NCI-H345 (cell line): ENCODE results near the gene OR9A4.
"Not testable (repeated sequence)": the region's sequence is repeated elsewhere in the genome, so short reads cannot be mapped to it uniquely, and the experiment has no call there.

ENCODE experiments used
- DNase-seq: peaks from one replicate; lab custom pipeline; 2025; lab: John Stamatoyannopoulos, UW

Gene OR9A4, protein sequence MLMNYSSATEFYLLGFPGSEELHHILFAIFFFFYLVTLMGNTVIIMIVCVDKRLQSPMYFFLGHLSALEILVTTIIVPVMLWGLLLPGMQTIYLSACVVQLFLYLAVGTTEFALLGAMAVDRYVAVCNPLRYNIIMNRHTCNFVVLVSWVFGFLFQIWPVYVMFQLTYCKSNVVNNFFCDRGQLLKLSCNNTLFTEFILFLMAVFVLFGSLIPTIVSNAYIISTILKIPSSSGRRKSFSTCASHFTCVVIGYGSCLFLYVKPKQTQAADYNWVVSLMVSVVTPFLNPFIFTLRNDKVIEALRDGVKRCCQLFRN

DNA sequence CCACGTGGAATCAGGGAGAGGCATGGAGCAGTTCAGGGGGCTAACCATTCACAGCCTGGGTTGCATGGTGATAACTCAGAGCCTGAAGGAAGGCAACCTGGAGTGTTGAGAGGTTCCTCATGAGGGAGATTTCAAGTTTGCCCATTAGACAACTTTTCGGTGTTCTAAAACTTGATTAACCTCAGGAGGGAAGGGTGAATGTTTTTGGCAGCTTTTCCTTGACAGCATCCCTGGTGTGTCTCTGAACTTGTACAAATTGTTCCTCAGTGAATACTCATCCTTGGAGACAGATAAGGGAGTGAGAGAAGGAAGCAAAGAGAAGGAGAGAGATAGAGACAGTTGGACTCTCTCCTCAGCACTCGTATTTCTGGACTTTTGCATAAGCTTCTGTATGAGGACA is at the start of gene OR9A4:
Gene OR9A4 (plus strand): TSS at position 301 of the 400 bp plus-strand sequence. CDS start 2,477 bp downstream, outside the sequence.
- DNase-seq = no peak

DNA sequence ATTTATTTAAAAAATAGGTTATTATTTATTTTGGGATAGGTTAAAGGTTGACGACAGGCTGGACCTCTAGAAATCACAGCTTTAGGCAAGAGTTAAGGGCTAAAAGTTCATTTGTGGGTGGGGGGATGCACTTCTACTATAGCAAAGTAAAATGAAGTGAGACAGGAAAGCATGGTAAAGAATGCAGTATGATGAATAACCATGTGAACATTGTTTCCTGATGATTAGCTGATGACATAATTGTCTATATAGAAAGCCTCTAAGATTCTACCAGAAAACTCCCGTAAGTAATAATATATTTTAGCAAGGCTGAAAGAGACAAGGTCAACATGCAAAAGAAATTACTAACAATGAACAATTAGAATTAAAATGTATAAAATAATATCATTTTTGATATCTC is 49.2 kb upstream of the OR9A4 start:
- DNase-seq = no peak

DNA sequence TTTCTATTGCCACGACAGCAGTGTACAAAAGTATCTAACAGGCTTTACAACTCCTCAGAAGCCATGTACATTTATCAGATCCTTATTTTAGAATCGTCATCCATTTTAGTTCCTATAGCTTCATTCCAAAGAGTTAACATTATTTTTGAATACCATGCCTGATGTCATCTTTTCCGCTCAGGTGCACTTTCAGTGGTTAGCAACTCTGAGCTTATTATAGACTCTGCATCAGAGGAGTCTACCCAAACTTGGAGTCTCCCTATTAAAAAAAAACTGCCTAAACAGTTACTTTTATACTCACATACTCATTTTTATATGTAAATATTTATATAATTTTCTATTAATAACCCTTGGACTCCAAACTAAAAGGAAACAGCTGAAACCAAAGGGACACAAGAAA is 43.3 kb upstream of the OR9A4 start:
- DNase-seq = no peak

DNA sequence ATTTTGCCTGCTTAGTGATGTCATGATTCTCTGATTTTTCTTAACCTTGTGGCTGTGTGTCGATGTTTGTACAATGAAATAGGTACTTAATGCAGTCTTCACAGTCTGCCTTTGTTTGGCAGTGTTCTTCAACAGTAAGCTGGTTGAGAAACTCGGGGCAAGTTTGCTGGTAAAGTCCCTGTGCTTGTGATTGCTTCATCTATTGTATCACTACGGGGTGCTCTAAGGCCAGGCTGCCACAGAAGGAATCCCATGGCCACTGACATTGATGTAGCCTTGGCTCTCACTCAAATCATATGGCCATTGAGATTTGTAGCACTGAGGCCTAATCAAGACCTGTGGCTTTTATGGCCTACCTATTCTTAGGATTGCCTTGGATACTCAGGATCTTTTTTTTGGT is 41.4 kb upstream of the OR9A4 start:
- no peak for DNase-seq

DNA sequence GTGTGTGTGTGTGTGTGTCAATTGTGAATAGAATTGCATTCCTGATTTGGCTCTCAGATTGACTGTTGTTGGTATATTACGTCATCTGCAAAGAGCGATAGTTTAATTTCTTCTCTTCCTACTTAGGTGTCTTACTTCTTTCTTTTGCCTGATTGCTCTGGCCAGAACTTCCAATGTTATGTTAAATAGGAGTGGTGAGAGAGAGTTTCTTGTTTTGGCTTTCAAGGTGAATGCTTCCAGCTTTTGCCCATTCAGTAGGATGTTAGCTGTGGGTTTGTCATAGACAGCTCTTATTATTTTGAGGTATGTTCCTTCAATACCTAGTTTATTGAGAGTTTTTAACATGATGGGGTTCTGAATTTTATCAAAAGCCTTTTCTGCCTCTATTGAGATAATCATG is 40.7 kb upstream of the OR9A4 start:
- no peak for DNase-seq

DNA sequence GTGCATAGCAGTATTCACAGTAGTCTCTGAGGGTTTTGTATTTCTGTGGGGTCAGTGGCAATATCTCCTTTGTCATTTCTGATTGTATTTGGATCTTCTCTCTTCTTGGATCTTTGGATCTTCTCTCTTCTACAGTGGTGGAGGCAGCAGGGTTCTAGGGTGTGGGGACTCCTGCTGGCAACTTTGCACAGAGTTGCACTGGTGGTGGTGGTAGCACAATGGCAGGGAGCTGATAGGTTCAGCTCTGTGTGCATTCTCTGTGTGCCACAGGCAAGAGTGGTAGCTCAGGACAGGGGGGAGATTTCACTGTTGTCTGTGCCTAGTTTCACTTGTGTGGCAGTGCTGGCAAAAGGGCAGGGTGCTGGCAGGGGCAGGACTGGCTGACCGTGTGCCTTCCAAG is 39.8 kb upstream of the OR9A4 start:
- DNase-seq = no peak

DNA sequence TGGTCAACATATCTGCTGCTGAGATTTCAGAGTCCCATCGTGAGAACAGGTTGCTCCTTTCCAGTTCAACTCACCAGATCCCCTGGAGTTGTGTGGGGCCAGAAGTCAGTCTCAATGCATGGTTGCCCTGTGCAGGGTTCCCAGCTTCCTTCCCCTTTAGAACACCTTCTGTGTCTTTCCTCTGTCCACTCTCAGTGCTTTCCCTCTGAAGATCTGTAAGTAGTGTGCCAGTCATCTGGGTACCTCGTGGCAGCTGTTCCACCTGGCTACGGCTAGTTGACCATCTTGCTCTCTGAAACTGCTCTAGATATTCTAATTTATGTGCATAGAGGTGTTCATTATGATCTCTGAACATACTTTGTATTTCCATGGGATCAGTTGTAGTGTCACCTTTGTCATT is 38.8 kb upstream of the OR9A4 start:
- no peak for DNase-seq

DNA sequence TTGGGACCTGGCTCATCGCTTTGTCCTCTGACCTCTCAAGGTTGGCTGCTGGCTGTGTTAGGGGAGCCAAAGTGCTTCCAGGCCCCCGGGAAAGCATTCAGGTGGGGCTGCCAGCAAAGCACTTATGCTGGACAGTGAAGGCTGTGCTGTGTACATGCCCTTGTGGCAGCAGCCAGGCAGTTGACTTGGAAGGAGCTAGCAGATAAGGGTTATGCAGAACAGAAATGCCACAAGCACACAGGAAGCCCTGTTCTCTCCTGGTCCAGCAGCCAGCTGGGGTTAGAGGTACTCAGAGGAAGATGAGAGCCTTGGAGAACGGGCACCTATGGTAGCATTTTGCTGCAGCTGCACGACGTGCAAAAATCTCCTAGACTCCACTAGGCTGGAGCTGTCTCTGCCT is 35.2 kb upstream of the OR9A4 start:
- DNase-seq = no peak

DNA sequence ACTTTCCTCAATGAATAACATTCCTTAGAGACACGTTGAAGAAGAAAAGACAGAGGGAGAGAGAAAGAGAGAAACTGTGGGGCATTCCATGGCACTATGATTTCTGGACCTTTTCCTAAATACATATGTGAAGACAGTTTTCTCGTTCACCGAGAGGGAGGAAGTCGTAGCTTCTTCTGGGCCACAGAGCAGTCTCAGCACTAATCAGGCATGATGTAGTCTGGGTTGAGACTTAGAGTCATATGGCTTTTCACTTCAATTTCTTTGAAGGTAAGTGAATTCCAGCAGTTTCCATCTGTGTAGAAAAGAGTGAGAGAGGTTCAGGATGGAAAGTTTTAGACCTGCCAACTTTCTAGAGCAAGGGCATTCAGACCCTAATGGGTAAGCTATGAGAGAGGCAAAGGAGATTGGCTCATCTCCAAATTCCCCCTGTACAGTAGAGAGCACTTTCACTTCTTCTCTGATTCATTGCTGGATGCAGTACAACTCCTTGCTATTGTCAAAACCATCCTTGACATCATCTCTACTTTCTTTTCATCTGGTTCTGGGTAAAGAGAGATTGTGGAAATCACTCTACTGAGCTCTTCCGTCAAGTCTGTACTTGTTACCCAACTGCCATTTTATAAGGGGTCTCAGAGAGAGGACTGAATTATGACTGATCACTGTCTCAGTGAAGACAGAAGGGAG is 31.5 kb upstream of the OR9A4 start:
- DNase-seq = no peak

DNA sequence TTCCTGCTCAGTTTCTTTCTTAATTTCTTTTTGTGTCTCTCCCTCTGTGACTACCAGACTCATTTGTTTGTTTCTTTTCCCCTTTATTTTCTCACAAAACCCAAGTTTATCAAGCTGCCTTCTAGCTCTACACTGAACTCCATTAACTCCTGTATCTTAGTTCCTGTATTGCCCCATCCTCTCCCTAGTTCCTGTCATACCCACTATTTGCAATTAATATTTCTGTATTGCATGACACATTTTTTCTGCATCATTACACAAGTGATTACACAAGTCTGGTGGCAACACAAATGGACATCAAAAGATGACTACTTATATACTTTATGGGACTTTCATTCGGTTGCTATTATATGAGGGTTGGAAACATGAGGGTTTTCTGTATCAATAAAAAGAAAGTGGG is 26.9 kb upstream of the OR9A4 start:
- no peak for DNase-seq

DNA sequence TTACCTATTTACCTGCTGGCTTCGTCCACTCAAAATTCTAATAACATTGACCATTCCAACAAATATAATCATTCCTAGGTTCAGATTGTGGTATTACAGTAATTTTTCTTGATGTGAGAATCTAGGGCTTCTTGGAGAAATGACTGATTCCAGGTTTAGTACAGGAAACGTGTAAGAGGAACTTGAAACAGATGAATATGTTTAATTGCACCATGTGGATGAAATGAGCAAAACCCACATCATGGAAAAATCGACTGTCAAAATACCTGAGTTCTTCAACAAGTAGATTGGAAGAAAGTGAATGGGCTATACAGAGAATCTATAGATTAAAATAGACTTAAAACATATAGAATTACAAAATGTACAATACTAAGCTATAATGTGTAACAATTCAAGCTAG is 24.9 kb upstream of the OR9A4 start:
- no peak for DNase-seq

DNA sequence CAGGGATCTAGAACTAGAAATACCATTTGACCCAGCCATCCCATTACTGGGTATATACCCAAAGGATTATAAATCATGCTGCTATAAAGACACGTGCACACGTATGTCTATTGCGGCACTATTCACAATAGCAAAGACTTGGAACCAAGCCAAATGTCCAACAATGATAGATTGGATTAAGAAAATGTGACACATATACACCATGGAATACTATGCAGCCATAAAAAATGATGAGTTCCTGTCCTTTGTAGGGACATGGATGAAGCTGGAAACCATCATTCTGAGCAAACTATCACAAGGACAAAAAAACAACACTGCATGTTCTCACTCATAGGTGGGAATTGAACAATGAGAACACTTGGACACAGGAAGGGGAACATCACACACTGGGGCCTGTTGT is 16.8 kb upstream of the OR9A4 start:
- DNase-seq = not testable (repeated sequence)

DNA sequence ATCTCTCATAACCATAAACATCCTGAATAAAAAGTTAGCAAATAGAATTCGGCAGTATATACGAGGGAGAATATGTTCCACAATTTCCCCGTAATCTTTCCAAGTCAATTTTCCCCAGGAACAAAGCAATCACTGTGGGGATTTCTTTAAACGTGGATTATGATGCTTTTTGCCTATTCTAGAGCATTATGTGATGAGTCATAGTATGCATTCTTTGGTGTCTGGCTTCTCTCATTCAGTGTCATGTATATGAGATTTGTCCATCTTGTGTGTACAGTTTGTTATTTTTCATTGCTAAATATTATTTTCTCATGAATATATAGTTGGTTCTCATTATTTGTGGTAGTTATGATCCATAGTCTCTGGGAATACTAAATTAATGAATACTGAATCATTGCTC is 9.9 kb upstream of the OR9A4 start:
- DNase-seq = no peak

DNA sequence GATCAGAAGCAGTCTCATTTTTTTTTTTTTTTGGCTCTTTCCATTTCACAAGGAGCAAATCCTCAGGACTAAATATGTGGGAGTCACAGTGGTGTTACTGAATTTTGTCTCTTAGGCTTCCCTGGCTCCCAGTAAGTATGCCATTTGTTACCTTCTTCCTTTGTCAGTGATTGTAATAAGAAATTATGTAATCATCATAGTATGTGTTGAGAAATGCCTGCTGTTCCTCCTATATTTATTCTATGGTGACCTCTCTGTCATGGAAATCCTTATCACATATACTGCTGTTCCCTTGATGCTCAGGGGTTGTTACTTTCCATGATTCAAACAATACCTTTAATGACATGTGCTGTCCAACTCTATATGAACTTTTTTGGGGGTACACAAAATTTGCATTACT is 4.8 kb upstream of the OR9A4 start:
- DNase-seq = no peak

DNA sequence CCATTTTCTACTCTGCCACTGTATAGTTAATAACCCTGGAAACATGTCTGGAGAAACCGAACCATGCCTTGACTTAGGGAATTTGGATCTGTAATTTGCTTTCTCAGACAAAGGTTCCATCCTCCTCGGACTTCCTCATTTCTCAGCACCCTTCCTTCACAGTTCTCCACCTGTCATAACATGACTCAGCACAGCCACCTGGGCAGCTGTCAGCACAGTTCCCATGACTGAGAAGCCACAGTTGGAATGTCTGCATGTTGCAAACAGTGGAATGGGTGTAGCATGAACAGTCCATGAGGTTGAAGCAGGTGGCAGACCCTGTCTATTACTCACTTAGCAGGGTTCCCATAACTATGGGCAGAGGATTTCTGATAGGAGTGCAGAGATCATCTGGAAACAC is 634 bp upstream of the OR9A4 start:
- DNase-seq = no peak

DNA sequence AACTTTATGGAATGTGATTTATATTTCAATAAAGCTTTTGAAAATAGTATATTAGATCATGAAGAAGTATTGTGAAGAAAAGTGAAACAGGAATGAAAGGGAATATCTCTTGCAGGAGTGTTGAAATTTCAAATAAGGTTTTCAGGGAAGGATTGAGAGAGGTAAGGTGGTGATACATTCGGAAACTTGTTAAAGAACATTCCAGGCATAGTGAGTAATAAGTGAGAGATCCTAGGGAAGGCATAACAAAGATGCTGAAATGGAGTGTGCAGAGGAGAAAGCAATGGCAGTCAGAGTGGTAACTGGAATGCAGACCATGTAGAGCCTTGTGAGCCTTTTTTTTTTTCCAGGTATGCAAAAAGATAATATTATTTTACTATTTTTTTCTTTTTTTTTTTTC is 4.1 kb downstream of the OR9A4 start:
- no peak for DNase-seq

DNA sequence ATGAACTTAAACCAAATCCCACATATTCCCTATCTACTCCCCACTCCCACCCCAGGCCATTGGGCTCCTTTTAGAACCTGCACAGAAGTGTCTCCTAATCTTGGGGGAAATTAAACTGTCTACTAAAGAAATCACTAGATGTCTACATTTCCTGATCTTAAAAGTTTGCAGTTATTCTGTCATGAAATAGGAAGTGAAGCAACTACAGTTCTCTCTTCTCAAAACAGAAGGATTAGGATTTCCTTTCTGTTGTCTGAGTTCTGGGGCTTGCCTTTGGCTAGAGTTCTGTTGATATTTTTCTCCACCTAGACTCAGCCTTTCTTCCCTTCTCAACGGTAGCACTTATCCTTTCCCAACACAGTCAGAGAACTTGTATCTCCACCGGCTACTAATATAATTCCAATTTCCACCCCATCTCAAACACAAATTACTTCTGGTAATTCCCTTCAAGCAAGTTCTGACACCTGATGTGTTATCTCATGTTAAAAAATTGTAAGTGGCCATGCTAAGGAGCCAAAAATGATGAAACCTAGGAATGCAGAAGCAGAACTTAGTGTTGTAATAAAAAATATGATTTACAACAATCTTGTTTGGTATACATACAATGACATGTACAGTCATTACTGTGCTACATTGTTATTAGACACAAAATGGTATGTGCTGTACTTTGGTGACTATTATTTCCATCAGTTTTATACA is 12.1 kb downstream of the OR9A4 start:
- DNase-seq = no peak

DNA sequence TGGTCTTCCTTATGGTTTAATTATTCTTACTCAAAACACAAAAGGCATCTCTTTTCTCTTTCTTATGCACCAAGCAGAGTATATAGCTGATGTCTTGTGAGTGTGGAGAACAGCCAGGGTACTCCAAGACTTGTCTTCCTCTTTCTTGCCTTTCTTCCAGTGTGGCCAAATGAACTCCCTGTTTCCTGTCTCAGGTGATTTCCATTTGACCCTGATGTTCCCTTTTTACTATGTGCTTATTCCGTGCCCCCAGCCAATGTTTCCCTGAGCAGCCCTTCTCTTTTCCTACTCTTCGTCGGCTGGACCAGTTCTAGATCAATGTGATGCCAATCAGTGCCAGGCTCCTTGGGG is 12.6 kb downstream of the OR9A4 start:
- no peak for DNase-seq

DNA sequence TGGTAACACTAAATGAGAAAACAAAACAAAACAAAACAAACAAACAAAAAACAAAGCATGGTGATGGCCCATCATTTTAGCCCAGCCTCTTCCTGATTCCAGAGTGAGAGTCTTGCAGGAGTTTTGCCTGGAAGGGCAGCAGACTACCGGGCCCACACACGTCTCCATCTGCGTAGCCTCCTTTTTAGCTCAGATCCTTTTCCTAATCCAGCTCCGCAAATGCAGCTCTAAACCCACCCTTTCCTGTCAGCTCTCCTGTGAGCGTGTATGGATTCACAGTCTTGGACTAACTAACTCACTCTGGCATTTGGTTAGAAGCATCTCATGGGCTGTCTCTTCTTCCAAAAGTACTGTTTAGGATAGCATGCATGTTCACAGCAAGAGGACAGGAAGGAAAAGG is 14.0 kb downstream of the OR9A4 start:
- no peak for DNase-seq

DNA sequence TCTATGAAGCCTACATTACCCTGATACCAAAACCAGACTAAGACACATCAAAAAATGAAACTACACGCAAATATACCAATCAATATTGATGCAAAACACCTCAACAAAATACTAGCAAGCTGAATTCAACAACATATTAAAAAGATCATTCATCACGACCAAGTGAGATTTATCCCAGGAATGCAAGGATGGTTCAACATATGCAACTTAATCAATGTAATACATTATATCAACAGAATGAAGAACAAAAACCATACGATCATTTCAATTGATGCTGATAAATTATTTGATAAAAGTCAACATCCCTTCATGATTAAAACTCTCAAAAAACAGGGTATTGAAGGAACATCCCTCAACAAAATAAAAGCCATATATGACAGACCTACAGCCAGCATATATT is 24.9 kb downstream of the OR9A4 start:
- no peak for DNase-seq

DNA sequence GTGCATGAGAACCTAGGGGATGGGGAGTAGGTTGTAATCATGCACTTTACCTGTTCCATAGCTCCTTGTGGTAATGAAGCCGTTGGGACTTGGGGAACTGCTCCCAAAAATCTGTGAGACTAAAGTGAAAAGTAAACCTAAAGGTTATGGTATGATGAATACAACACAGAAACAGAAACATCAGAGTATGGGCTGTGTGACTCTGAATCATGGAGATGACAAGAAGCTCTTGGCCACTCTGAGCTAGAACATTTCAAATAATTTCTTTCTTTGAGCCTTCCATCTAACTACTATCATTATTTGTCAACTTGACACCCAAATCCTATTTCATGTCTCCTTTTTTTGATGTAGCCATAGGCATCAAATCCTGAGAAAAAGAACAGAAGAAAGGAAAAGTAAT is 27.6 kb downstream of the OR9A4 start:
- DNase-seq = no peak

DNA sequence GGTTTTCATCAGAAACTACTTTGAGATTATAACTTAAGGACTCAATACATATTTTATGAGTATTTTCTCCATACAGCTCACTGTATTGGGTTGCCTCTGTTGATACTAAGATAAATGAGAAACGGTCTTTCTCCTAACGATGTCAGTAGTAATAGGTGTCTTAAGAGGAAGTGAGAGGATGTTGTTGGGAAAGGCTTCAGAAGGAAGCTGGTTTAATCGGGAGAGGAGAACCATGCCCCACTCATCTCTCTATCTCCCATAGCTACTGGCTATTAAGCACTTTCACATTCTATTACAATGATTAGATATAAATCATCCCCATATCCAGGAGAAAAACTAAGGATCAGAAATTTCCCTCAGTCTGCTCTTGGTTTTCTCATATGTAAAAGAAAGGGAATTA is 28.6 kb downstream of the OR9A4 start:
- no peak for DNase-seq

DNA sequence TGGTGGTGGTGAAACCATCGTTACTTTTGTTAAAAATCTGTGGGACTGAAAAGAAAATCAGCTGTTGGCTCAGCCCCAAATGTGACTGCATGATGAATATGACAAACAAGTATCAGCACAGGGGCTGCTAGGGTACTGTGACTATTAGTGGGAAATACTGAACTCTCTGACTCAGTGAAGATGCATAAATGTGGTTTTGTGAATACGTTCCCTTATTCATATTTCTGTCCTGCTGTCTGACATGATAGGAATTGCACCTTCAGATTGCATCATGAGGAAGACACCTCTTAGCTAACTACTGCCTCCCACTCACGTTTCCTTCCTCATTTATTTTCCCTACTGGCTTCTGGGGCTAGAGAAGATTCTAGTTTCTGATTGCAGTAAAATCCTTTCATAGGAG is 29.2 kb downstream of the OR9A4 start:
- no peak for DNase-seq

DNA sequence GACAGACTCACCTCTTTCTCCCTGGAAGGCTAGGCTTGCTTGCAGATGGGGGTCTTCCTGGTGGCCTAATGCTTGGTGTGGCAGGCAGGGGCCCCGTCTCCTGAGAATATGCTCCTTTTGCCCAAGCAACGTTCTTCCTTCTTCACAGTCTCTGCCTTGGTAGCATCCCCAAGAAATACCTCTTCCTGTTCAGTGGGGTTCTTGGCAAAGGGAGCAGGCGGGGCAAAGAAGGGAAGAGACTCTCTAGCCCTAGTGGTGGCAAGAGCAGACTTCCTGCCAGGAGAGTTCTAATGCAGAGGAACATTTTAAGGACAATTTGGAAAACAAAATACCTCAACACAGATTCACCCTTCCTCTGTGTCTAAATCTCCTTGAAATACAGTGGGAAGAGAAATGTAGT is 30.6 kb downstream of the OR9A4 start, which contains the start of gene CLEC5A:
Gene CLEC5A (minus strand): TSS at position 179 of the 400 bp plus-strand sequence. CDS start 682 bp downstream, outside the sequence.
- DNase-seq = no peak
